ENCODE data around the gene RNF166. TPM values are rescaled to one million over a fixed set of nuclear protein-coding genes. Genes with fewer than 3 reads are reported as not detected.

The RNF166 gene
- total RNA-seq, 1 experiment from 2014 or later: 19.8 TPM

DNA sequence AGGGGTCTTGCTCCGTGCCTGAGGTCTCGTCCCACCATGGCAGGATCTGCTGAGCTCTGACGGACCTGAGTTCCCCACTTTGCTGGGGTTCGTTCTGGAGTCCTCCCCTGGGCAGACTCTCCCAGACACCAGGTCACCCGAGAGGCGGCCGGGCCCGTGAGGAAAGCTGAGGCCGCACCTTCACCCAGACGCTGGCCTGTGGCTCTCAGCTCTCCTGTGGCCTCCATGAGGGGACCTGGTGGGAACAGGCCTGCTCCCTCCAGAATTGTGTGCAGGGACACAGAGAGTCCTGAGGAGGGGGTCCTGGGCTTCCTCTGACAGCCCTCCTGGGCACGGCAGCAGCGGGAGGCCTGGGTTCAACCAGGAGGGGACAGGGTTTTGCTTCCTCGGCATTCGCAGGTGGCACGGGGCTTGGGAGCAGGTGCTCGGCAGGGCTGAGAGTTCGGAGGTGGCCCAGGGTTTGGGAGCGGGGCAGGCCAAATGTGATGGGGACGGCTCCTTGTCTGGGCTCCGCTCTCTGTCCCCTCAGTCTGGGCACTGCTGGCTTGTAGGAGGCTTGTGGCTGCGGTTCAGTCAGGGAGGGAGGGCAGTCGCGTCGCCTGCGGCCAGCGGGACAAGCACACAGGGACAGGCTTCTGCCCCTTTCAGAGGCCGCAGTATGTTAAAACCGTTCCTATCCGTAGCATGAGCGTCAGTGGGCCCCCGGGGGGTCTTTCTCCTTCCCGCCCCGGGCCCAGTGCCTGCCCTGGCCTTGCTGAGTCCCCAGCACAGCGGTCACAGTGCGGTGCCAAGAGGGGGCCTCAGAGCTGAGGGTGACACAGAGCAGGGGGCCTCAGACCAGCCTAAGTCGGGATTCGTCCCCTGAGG is 11.8 kb downstream of the RNF166 start:
- no peak for ATAC-seq
- Histone ChIP-seq H3K27ac (ENCODE audit: low read length) (no peak overlapping the region), H3K9me3 (ENCODE audit: control insufficient read depth, insufficient read depth, low read depth, low read length) (no peaks in the 10 kb centered on the region), H3K27me3 (ENCODE audit: control insufficient read depth, insufficient read depth, low read length) (no peaks in the 10 kb centered on the region), H3K4me1 (ENCODE audit: control insufficient read depth, insufficient read depth, low read length) (no peaks in the 10 kb centered on the region), H3K36me3 (ENCODE audit: control insufficient read depth, insufficient read depth, low read length) (no peaks in the 10 kb centered on the region), H3K4me3 (ENCODE audit: low read depth in 2 of 2, low read length in 2 of 2) (no peak overlapping the region)
- in situ Hi-C loops (cut with HindIII; ENCODE audit: low pct_unique_long_range_greater_than_20kb, low sequenced_read_pairs) (no loop called here), intact Hi-C loops (cut with micrococcal nuclease; ENCODE audit: unreplicated experiment) (no loop called here)
- TF ChIP-seq, protein P1, sequence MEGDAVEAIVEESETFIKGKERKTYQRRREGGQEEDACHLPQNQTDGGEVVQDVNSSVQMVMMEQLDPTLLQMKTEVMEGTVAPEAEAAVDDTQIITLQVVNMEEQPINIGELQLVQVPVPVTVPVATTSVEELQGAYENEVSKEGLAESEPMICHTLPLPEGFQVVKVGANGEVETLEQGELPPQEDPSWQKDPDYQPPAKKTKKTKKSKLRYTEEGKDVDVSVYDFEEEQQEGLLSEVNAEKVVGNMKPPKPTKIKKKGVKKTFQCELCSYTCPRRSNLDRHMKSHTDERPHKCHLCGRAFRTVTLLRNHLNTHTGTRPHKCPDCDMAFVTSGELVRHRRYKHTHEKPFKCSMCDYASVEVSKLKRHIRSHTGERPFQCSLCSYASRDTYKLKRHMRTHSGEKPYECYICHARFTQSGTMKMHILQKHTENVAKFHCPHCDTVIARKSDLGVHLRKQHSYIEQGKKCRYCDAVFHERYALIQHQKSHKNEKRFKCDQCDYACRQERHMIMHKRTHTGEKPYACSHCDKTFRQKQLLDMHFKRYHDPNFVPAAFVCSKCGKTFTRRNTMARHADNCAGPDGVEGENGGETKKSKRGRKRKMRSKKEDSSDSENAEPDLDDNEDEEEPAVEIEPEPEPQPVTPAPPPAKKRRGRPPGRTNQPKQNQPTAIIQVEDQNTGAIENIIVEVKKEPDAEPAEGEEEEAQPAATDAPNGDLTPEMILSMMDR (IDR thresholded peaks at IDR 0.05): no peak
- ChIA-PET CTCF (no interaction called here), POLR2A (no interaction called here)
- no TSS peak for BruUV-seq (replicated peaks)
- DNase-seq (ENCODE audit: low read depth, low spot score): no peak

DNA sequence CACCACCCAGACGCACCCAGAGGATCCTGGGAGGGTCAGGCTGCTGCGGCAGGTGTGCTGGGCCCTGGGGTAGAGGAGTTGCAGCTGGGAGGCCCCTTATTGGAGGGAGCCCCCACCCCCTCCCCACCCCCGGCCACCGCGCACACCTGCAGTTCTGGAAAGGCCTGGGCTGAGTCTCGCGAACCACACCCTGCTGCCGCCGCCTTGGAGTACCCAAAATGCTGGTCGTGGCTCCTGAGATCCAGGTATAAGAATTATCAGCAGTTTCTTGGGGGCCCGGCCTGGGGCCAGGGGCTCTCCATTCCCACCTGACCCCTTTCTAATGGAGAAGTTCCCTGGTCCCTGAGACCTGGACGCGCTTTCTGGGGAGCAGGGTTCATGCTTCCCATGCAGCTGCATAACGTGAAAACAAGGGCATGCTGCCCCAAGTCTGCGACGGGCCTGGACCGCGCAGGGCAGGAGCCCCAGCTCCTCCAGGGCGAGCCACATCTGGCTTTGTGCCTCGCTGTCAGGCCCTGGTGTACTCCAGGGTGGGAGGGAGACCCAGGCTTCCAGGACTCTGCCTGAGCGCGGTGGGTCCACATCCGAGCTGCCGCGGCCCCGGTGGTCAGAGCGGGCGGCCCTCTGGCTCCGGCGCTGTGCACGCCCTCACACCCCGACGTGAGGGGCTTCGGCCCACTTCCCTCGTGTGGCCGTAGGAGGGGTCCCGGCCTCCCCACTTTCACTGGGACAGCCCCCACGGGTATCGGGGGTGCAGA is 12.6 kb downstream of the RNF166 start:
- intact Hi-C loops (cut with micrococcal nuclease; ENCODE audit: unreplicated experiment): no loop called here
- no peaks in the 10 kb centered on the region for H3K9me3 ChIP-seq (ENCODE audit: control insufficient read depth, insufficient read depth, low read depth, low read length)
- no peak overlapping the region for H3K4me3 ChIP-seq (ENCODE audit: low read depth in 2 of 2, low read length in 2 of 2)
- in situ Hi-C loops (cut with HindIII; ENCODE audit: low pct_unique_long_range_greater_than_20kb, low sequenced_read_pairs): no loop called here
- no peaks in the 10 kb centered on the region for H3K36me3 ChIP-seq (ENCODE audit: control insufficient read depth, insufficient read depth, low read length)
- ChIA-PET CTCF (no interaction called here), POLR2A (no interaction called here)
- no peak for TF ChIP-seq SIN3A (IDR thresholded peaks at IDR 0.05; ENCODE audit: borderline replicate concordance, insufficient read depth, low read depth, low read length)
- TF ChIP-seq, protein P1 (IDR thresholded peaks at IDR 0.05): no peak
- no peak for TF ChIP-seq TCF7L2 (IDR thresholded peaks at IDR 0.05; ENCODE audit: low read depth, low read length)
- TF ChIP-seq, protein P2, sequence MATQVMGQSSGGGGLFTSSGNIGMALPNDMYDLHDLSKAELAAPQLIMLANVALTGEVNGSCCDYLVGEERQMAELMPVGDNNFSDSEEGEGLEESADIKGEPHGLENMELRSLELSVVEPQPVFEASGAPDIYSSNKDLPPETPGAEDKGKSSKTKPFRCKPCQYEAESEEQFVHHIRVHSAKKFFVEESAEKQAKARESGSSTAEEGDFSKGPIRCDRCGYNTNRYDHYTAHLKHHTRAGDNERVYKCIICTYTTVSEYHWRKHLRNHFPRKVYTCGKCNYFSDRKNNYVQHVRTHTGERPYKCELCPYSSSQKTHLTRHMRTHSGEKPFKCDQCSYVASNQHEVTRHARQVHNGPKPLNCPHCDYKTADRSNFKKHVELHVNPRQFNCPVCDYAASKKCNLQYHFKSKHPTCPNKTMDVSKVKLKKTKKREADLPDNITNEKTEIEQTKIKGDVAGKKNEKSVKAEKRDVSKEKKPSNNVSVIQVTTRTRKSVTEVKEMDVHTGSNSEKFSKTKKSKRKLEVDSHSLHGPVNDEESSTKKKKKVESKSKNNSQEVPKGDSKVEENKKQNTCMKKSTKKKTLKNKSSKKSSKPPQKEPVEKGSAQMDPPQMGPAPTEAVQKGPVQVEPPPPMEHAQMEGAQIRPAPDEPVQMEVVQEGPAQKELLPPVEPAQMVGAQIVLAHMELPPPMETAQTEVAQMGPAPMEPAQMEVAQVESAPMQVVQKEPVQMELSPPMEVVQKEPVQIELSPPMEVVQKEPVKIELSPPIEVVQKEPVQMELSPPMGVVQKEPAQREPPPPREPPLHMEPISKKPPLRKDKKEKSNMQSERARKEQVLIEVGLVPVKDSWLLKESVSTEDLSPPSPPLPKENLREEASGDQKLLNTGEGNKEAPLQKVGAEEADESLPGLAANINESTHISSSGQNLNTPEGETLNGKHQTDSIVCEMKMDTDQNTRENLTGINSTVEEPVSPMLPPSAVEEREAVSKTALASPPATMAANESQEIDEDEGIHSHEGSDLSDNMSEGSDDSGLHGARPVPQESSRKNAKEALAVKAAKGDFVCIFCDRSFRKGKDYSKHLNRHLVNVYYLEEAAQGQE (IDR thresholded peaks at IDR 0.05; ENCODE audit: insufficient read depth in 1 of 2, low read depth in 2 of 2, low read length in 1 of 2): no peak
- no peak for TF ChIP-seq POLR2AphosphoS5 (IDR thresholded peaks at IDR 0.05; ENCODE audit: low read depth, low read length)
- H3K27ac ChIP-seq (ENCODE audit: low read length): no peak overlapping the region
- DNase-seq (ENCODE audit: low read depth, low spot score) (no peak), ATAC-seq (no peak)
- no TSS peak for BruUV-seq (replicated peaks)
- no peaks in the 10 kb centered on the region for H3K27me3 ChIP-seq (ENCODE audit: control insufficient read depth, insufficient read depth, low read length)
- H3K4me1 ChIP-seq (ENCODE audit: control insufficient read depth, insufficient read depth, low read length): no peaks in the 10 kb centered on the region
